HepG2 (cell line): Measurements from ENCODE around the gene ENTPD5. TPM values are rescaled to one million over a fixed set of nuclear protein-coding genes. Genes with fewer than 3 reads are reported as not detected.

Experiments used
- NFIB ChIP-seq: sonication (generic); formaldehyde crosslinking; IDR thresholded peaks from 2 replicates; pipeline ENCODE4 v1.9.0; 2021; ENCODE audit warnings: missing genetic modification reagents, mild to moderate bottlenecking, borderline replicate concordance
- SIN3A ChIP-seq: IDR thresholded peaks from 2 replicates; pipeline ENCODE4 v1.6.1; 2011; ENCODE audit warnings: low read depth, mild to moderate bottlenecking, control low read depth, low read length, borderline replicate concordance
- ZNF326 ChIP-seq: sonication (generic); formaldehyde crosslinking; IDR thresholded peaks from 2 replicates; pipeline ENCODE4 v1.4.0; 2020; ENCODE audit warnings: missing genetic modification reagents, borderline replicate concordance
- ZNF382 ChIP-seq: sonication (generic); formaldehyde crosslinking; IDR thresholded peaks from 2 replicates; pipeline ENCODE4 v1.5.0; 2020; ENCODE audit warnings: missing genetic modification reagents, mild to moderate bottlenecking, borderline replicate concordance
- ZSCAN21 ChIP-seq: sonication (generic); formaldehyde crosslinking; IDR thresholded peaks from 2 replicates; pipeline ENCODE4 v1.8.0; 2022; ENCODE audit warnings: mild to moderate bottlenecking, missing genetic modification reagents, moderate library complexity, borderline replicate concordance
- ZSCAN31 ChIP-seq: sonication (generic); formaldehyde crosslinking; IDR thresholded peaks from 2 replicates; pipeline ENCODE4 v1.5.0; 2020; ENCODE audit warnings: low read depth, mild to moderate bottlenecking, missing genetic modification reagents
- polyA plus RNA-seq, 8 experiments: library from polyadenylated mRNA; depleted of rRNA in 3 of 8; stranded (reverse) in 7 of 8; unstranded in 1 of 8; fragments of >200 nt; fragmentation: Illumina TruSeq in 4 of 8; extraction: Trizol in 4 of 8; gene quantifications; 2 replicates each; pipeline versions ENCODE4 v1.2.1 to v1.2.3, GENCODE V29; 2011 to 2016; ENCODE audit warnings: low read depth in 4 of 8, missing spikeins in 1 of 8, mixed read lengths in 1 of 8; ENCODE audit not compliant: insufficient read depth in 1 of 8
- total RNA-seq, 5 experiments: library from RNA; depleted of rRNA; stranded (reverse); fragments of >200 nt; fragmentation: Illumina TruSeq; extraction: Trizol; gene quantifications; 2 replicates each; pipeline ENCODE4 v1.2.3, GENCODE V29; 2016; ENCODE audit warnings: low read depth in 1 of 5
- TF ChIP-seq, protein P1 (sequence below): sonication (generic); formaldehyde crosslinking; IDR thresholded peaks from 2 replicates; pipeline ENCODE4 v1.4.0; 2020; ENCODE audit warnings: missing genetic modification reagents
- TF ChIP-seq, protein P2 (sequence below): sonication (generic); formaldehyde crosslinking; IDR thresholded peaks from 2 replicates; pipeline ENCODE4 v1.4.0; 2020; ENCODE audit warnings: missing genetic modification reagents
- TF ChIP-seq, protein P3 (sequence below), 2 experiments: fragments of 450-650 bp in 1 of 2; sonication (generic) in 1 of 2; formaldehyde crosslinking in 1 of 2; IDR thresholded peaks; 2 replicates each; pipeline versions ENCODE4 v1.6.1 to v1.8.0; 2016 to 2022; ENCODE audit warnings: antibody characterized with exemption in 1 of 2, mild to moderate bottlenecking in 1 of 2, missing genetic modification reagents in 1 of 2
- TF ChIP-seq, protein P4 (sequence below): sonication (generic); formaldehyde crosslinking; IDR thresholded peaks from 2 replicates; pipeline ENCODE4 v1.5.0; 2020; ENCODE audit warnings: missing genetic modification reagents
- TF ChIP-seq, protein P5 (sequence below): sonication (generic); formaldehyde crosslinking; IDR thresholded peaks from 2 replicates; pipeline ENCODE4 v1.4.0; 2020; ENCODE audit warnings: missing genetic modification reagents

The ENTPD5 gene
- total and polyA plus RNA-seq, 2 of the 13 experiments (the other 11 are each of a cell fraction or from before 2014, with no cell fraction given), result 33.8 to 43.3 TPM

DNA sequence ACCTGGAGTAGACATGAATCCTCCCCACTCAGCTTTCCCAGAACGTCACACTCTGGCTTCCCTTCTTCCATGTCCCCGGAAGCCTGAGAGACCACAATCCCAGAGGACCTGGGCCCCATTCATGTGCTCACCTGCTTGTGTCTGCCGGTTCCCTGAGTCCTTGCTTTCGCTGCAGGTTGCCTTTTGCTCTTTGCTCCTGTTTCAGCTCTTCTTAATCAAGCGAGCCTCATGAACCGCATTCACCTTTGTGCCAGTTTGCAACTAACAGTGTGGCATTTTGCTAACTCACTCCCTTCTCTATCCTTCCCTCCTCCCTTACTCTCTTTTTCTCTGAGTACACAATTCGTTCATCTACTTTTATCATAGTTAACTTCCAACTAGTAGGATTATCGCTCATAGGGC lies 23.1 kb downstream of the ENTPD5 start (continued):
- TF ChIP-seq, protein P1, sequence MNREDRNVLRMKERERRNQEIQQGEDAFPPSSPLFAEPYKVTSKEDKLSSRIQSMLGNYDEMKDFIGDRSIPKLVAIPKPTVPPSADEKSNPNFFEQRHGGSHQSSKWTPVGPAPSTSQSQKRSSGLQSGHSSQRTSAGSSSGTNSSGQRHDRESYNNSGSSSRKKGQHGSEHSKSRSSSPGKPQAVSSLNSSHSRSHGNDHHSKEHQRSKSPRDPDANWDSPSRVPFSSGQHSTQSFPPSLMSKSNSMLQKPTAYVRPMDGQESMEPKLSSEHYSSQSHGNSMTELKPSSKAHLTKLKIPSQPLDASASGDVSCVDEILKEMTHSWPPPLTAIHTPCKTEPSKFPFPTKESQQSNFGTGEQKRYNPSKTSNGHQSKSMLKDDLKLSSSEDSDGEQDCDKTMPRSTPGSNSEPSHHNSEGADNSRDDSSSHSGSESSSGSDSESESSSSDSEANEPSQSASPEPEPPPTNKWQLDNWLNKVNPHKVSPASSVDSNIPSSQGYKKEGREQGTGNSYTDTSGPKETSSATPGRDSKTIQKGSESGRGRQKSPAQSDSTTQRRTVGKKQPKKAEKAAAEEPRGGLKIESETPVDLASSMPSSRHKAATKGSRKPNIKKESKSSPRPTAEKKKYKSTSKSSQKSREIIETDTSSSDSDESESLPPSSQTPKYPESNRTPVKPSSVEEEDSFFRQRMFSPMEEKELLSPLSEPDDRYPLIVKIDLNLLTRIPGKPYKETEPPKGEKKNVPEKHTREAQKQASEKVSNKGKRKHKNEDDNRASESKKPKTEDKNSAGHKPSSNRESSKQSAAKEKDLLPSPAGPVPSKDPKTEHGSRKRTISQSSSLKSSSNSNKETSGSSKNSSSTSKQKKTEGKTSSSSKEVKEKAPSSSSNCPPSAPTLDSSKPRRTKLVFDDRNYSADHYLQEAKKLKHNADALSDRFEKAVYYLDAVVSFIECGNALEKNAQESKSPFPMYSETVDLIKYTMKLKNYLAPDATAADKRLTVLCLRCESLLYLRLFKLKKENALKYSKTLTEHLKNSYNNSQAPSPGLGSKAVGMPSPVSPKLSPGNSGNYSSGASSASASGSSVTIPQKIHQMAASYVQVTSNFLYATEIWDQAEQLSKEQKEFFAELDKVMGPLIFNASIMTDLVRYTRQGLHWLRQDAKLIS (CRISPR knock-in tag), result no peak
- TF ChIP-seq, protein P2, sequence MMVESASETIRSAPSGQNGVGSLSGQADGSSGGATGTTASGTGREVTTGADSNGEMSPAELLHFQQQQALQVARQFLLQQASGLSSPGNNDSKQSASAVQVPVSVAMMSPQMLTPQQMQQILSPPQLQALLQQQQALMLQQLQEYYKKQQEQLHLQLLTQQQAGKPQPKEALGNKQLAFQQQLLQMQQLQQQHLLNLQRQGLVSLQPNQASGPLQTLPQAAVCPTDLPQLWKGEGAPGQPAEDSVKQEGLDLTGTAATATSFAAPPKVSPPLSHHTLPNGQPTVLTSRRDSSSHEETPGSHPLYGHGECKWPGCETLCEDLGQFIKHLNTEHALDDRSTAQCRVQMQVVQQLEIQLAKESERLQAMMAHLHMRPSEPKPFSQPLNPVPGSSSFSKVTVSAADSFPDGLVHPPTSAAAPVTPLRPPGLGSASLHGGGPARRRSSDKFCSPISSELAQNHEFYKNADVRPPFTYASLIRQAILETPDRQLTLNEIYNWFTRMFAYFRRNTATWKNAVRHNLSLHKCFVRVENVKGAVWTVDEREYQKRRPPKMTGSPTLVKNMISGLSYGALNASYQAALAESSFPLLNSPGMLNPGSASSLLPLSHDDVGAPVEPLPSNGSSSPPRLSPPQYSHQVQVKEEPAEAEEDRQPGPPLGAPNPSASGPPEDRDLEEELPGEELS (CRISPR knock-in tag), result no peak
- TF ChIP-seq NFIB (CRISPR knock-in tag) (no peak), ZSCAN21 (CRISPR knock-in tag) (no peak), ZSCAN31 (CRISPR knock-in tag) (no peak), ZNF326 (CRISPR knock-in tag) (no peak), SIN3A (no peak), ZNF382 (CRISPR knock-in tag) (no peak)
- TF ChIP-seq, protein P3, sequence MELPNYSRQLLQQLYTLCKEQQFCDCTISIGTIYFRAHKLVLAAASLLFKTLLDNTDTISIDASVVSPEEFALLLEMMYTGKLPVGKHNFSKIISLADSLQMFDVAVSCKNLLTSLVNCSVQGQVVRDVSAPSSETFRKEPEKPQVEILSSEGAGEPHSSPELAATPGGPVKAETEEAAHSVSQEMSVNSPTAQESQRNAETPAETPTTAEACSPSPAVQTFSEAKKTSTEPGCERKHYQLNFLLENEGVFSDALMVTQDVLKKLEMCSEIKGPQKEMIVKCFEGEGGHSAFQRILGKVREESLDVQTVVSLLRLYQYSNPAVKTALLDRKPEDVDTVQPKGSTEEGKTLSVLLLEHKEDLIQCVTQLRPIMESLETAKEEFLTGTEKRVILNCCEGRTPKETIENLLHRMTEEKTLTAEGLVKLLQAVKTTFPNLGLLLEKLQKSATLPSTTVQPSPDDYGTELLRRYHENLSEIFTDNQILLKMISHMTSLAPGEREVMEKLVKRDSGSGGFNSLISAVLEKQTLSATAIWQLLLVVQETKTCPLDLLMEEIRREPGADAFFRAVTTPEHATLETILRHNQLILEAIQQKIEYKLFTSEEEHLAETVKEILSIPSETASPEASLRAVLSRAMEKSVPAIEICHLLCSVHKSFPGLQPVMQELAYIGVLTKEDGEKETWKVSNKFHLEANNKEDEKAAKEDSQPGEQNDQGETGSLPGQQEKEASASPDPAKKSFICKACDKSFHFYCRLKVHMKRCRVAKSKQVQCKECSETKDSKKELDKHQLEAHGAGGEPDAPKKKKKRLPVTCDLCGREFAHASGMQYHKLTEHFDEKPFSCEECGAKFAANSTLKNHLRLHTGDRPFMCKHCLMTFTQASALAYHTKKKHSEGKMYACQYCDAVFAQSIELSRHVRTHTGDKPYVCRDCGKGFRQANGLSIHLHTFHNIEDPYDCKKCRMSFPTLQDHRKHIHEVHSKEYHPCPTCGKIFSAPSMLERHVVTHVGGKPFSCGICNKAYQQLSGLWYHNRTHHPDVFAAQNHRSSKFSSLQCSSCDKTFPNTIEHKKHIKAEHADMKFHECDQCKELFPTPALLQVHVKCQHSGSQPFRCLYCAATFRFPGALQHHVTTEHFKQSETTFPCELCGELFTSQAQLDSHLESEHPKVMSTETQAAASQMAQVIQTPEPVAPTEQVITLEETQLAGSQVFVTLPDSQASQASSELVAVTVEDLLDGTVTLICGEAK (IDR thresholded peaks at IDR 0.05), result no peak
- TF ChIP-seq, protein P3 (CRISPR knock-in tag; IDR thresholded peaks at IDR 0.05), result no peak
- TF ChIP-seq, protein P4, sequence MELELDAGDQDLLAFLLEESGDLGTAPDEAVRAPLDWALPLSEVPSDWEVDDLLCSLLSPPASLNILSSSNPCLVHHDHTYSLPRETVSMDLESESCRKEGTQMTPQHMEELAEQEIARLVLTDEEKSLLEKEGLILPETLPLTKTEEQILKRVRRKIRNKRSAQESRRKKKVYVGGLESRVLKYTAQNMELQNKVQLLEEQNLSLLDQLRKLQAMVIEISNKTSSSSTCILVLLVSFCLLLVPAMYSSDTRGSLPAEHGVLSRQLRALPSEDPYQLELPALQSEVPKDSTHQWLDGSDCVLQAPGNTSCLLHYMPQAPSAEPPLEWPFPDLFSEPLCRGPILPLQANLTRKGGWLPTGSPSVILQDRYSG (CRISPR knock-in tag), result no peak
- TF ChIP-seq, protein P5, sequence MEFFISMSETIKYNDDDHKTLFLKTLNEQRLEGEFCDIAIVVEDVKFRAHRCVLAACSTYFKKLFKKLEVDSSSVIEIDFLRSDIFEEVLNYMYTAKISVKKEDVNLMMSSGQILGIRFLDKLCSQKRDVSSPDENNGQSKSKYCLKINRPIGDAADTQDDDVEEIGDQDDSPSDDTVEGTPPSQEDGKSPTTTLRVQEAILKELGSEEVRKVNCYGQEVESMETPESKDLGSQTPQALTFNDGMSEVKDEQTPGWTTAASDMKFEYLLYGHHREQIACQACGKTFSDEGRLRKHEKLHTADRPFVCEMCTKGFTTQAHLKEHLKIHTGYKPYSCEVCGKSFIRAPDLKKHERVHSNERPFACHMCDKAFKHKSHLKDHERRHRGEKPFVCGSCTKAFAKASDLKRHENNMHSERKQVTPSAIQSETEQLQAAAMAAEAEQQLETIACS (CRISPR knock-in tag), result no peak
